Suprapubic skin (tissue), 3 donors: ENCODE results near the gene COL18A1.

Experiments
- CTCF ChIP-seq, 2 donors: fragments of 200-600 bp in 1 of 2; fragments of 450-650 bp in 1 of 2; sonication (generic) in 1 of 2; IDR thresholded peaks; one replicate each; pipeline ENCODE4 v1.5.1; 2016 to 2019; ENCODE audit warnings: antibody characterized with exemption in 2 of 2, mild to moderate bottlenecking in 1 of 2, moderate library complexity in 1 of 2
- POLR2AphosphoS5 ChIP-seq, 3 donors: sonication (generic); formaldehyde crosslinking; IDR thresholded peaks; one replicate each; pipeline ENCODE4 v1.6.1; 2017; ENCODE audit warnings: antibody characterized with exemption in 3 of 3

- no peak for TF ChIP-seq CTCF (IDR thresholded peaks at IDR 0.05)
- TF ChIP-seq POLR2AphosphoS5 (IDR thresholded peaks at IDR 0.05) = no peak
Measured at GRCh38 chr21:45531393-45532215, 126.6 kb downstream of the COL18A1 start.
